ENCODE results near the gene YTHDF1.

DNA sequence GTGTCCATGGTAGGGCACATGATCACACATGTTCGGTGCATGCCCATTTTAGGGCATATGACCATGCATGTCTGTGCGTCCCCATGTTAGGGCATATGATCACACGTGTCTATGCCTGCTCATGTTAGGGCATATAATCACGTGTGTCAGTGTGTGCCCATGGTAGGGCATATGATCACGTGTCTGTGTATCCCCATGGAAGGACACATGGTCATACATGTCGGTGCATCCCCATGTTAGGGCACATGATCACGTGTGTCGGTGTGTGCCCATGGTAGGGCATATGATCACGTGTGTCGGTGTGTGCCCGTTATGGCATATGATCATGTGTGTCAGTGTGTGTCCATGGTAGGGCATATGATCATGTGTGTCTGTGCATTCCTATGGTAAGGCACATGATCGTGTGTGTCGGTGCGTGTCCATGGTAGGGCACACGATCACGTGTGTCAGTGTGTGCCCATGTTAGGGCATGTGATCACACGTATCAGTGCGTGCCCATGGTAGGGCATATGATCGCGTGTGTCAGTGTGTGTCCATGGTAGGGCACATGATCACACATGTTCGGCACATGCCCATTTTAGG, 30.6 kb downstream of the YTHDF1 start:
- TF ChIP-seq, protein P1, sequence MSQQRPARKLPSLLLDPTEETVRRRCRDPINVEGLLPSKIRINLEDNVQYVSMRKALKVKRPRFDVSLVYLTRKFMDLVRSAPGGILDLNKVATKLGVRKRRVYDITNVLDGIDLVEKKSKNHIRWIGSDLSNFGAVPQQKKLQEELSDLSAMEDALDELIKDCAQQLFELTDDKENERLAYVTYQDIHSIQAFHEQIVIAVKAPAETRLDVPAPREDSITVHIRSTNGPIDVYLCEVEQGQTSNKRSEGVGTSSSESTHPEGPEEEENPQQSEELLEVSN (IDR thresholded peaks at IDR 0.05): no peak
- TF ChIP-seq POLR2AphosphoS5 (IDR thresholded peaks at IDR 0.05; ENCODE audit: low read depth, low read length): no peak

All from H1 (cell line).